GM10266 (cell line): ENCODE results near the gene SPATA18.
"Not testable (repeated sequence)": the region's sequence is repeated elsewhere in the genome, so short reads cannot be mapped to it uniquely, and the experiment has no call there.

Source experiments
- DNase-seq: peaks from one replicate; pipeline ENCODE4 v3.0.0; 2012; ENCODE audit errors: extremely low spot score
- TF ChIP-seq, protein P1 (sequence below): IDR thresholded peaks from 2 replicates; pipeline ENCODE4 v1.5.1; 2012; ENCODE audit warnings: mild to moderate bottlenecking, low read depth; ENCODE audit not compliant: control insufficient read depth, insufficient read depth; ENCODE audit errors: missing control alignments

Gene SPATA18

DNA sequence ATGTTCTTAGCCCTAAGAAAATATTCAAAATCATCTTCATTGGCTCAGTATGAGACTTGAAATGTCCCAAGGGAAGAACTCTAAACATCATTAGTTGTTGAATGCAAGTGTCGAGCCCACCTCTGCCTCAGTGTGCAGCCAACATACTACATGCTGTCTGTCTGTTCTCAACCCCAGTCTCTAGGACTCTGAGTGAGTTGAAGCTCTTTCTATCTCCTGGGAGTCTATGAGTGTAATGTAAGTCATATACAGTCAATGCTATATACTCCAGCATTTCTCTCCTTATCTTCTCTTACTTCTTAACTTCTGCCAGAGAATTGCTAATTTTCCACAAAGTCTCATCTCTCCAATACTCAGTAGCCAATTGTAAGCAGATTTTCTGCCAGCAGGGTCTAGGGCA lies 61.3 kb downstream of the SPATA18 start:
- no peak for DNase-seq
- TF ChIP-seq, protein P1, sequence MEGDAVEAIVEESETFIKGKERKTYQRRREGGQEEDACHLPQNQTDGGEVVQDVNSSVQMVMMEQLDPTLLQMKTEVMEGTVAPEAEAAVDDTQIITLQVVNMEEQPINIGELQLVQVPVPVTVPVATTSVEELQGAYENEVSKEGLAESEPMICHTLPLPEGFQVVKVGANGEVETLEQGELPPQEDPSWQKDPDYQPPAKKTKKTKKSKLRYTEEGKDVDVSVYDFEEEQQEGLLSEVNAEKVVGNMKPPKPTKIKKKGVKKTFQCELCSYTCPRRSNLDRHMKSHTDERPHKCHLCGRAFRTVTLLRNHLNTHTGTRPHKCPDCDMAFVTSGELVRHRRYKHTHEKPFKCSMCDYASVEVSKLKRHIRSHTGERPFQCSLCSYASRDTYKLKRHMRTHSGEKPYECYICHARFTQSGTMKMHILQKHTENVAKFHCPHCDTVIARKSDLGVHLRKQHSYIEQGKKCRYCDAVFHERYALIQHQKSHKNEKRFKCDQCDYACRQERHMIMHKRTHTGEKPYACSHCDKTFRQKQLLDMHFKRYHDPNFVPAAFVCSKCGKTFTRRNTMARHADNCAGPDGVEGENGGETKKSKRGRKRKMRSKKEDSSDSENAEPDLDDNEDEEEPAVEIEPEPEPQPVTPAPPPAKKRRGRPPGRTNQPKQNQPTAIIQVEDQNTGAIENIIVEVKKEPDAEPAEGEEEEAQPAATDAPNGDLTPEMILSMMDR: no peak

DNA sequence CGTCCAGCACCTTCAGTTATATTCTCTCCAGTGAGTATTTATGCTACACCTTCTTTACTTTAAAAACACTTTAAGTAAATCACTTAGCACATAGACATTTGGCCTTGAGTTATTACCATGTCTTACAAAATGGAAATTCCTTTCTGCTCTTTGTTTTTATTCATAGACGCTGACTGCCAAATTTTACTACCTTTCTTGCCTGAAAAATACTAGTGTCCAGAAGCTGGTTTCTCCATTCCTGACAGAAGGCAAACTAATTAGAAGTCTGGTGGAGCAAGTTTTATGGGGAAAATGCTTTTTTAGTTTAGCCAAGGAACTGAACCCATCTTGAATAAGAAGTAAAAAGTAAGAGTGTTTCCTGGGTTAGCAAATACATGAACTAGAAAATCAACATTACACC lies 65.5 kb downstream of the SPATA18 start:
- DNase-seq: no peak

DNA sequence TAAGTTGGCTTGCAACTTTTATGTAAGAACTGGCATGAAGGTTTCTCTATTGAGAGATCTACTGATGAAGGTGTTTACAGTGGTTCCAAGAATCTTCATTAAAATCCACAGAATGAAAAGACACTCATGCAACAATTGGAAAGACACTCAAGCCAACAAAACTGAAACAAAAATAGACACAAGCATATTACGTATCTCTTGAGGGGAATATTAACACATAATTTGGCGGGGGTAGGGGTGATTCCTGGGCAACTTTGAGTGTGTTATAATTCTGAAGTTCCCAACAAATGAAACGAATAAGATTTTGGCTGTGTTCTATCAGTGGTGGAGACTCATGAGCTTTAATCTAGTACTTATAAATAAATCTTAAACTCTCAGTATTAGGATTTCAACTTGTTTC lies 75.1 kb downstream of the SPATA18 start:
- DNase-seq: no peak
- TF ChIP-seq, protein P1: no peak

More for the DNA sequence above, 65.5 kb downstream of the SPATA18 start:
- TF ChIP-seq, protein P1: no peak

DNA sequence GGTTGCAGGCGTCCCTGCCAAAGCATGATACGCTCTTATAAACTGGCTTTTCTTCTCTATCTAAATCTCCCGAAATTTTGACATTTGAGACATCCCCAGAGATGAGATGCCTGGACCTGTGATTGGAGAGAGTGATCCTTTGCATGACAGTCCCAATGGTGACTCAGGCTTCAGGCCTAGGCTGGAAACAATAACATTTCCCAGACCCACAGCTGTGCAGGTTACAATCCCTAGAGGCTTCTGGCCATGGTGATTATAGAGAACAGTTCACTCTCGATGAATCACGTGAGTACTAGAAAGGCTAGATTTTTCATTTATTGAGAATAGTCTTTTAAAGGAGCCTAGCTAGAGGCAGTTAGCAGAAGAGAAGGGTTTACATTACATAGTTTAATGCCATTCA lies 75.9 kb downstream of the SPATA18 start:
- TF ChIP-seq, protein P1: no peak
- DNase-seq: no peak

DNA sequence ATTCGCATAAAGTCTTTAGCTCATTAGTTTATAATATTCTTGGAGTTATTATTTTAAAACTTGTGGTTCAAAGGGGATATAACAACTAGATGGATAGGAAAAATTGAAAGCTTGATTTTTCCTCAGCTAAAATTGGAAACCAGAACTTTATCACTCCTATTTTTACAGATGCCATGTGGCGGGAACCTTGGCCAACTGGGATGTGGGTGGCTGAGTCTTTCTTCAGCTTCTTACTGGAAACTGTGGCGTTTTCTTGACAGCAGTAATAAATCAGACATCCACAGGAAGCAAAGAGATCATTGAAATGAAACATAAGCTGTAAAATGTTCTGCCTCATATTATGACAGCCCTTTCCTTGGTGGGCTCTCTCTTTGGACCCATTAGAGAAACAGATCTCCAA lies 84.1 kb downstream of the SPATA18 start:
- TF ChIP-seq, protein P1: no peak
- no peak for DNase-seq

DNA sequence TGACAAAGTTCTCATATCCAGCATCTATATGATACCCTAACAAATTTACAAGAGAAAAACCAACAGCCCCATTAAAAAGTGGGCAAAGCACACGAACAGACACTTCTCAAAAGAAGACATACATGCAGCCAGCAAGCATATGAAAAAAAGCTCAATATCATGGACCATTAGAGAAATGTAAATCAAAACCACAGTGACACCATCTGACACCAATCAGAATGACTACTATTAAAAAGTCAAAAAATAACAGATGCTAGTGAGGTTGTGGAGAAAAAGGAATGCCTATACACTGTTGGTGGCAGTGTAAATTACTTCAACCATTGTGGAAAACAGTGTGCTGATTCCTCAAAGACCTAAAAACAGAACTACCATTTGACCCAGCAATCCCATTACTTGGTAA lies 86.0 kb downstream of the SPATA18 start:
- DNase-seq: not testable (repeated sequence)

DNA sequence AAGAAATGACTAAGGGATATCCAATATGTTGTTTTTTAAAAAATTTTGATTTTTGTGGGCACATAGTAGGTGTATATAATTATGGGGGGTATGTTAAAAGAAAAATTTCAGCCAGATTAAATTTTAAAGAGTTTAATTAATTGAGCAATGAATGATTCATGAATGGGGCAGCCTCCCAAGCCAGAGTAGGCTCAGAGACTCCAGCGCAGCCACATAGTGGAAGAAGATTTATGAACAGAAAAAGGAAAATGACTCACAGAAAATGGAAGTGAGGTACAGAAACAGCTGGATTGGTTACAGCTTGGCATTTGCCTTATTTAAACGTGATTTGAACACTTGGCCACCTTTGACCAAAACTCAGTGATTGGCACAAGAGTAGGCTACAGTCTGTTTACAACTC lies 91.7 kb downstream of the SPATA18 start:
- no peak for DNase-seq
- TF ChIP-seq, protein P1: no peak

DNA sequence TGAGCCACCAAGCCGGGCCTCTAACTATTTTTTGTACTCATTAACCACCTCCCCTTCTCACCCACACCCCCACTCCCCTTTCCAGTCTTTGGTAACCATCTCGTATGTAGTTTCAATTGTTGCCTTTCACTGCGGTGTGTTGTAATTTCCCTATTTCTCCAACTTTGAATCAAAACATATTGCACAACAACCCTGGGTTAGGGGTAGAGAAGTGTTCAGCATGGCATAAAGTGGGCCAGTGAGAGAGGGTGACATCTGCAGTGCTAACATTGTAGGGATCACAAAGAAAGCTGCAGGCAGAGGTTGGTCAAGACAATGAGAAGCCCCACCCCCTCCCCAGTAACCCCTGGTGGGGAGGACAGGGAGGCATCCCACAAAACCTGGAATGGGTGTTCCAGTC lies 92.7 kb downstream of the SPATA18 start:
- DNase-seq: no peak
- TF ChIP-seq, protein P1: no peak
